ENCODE data around the gene EEFSEC. TPM values are rescaled to one million over a fixed set of nuclear protein-coding genes. Genes with fewer than 3 reads are reported as not detected.

EEFSEC gene
- total and polyA plus RNA-seq, 2 of the 8 experiments (the other 6 are each of a cell fraction or from before 2014, with no cell fraction given): 13.1 to 19.8 TPM

DNA sequence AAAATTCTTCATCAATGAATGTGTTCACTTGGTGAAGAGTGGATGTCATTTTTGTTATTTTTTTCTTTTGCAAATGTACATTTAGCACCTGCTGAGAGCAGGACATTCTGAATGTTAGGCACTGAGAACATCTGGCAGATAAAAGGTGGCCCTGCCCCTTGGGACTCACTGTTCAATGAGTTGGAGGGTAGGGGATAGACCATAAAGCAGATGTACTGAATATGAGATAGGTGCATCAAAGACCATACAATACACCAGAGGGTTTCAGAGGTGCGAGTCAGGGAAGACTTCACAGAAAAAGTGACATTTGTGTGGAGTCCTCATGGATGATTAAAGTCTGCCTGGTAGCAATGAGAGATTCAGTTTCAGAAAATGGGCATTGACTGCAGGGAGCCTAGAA is 34.2 kb downstream of the EEFSEC start:
- TF ChIP-seq TCF12 (IDR thresholded peaks at IDR 0.05; ENCODE audit: low read depth, low read length): no peak
- no peak for FAIRE-seq
- H2BK12ac ChIP-seq (ENCODE audit: low read depth, low read length): no peak overlapping the region
- H3K4ac ChIP-seq (replicated peaks; ENCODE audit: insufficient read length, low read depth, low read length): no peak overlapping the region
- no peak overlapping the region for H3K14ac ChIP-seq (ENCODE audit: insufficient read length)
- H3K9ac ChIP-seq (replicated peaks in 1 of 4; ENCODE audit: extremely low read depth in 1 of 4, low read depth in 3 of 4, low read length in 3 of 4): no peak overlapping the region
- no peaks in the 10 kb centered on the region for H3K36me3 ChIP-seq (ENCODE audit: control insufficient read depth in 2 of 4, insufficient read depth in 4 of 4, low read length in 3 of 4)
- ChIA-PET CTCF (ENCODE audit: partially characterized antibody) (interaction anchor here (0.8 to 1.5 kb wide), 5 partner anchors 11 to 143 kb away, joined by 3 to 6 read pairs (median 3); no protein-coding TSS in a partner anchor), POLR2A (ENCODE audit: partially characterized antibody) (no interaction called here)
- no peaks in the 10 kb centered on the region for H3K4me1 ChIP-seq (replicated peaks in 1 of 4; ENCODE audit: control insufficient read depth in 3 of 4, insufficient read depth in 4 of 4, low read length in 3 of 4)
- no peak overlapping the region for H2BK15ac ChIP-seq (ENCODE audit: low read length)
- H2AK5ac ChIP-seq (ENCODE audit: low read depth, low read length): no peak overlapping the region
- no peak overlapping the region for H3K27ac ChIP-seq (ENCODE audit: low read depth, low read length)
- no peak overlapping the region for H4K8ac ChIP-seq (ENCODE audit: extremely low read depth, insufficient read depth, low read length)
- no peak overlapping the region for H2BK20ac ChIP-seq (ENCODE audit: low read length)
- no peak overlapping the region for H2BK120ac ChIP-seq (replicated peaks; ENCODE audit: low read depth, low read length)
- H3K18ac ChIP-seq (ENCODE audit: extremely low read depth, low read length): no peak overlapping the region
- no peak overlapping the region for H3K56ac ChIP-seq (replicated peaks; ENCODE audit: insufficient read length, low read depth, low read length)
- no peaks in the 10 kb centered on the region; the same call in 1 of the 2 replicates for H3K79me1 ChIP-seq (ENCODE audit: low read depth, low read length)
- DNase-seq (ENCODE audit: low read depth in 1 of 2, low spot score in 2 of 2): no peak
- H3K9me3 ChIP-seq (ENCODE audit: insufficient read depth in 2 of 2, low read depth in 1 of 2, low read length in 1 of 2): no peaks in the 10 kb centered on the region
- no peak overlapping the region for H4K5ac ChIP-seq (ENCODE audit: insufficient read length, low read depth, low read length)
- peaks cover 3% of the 10 kb centered on the region; the same call in 1 of the 2 replicates for H3K23me2 ChIP-seq (ENCODE audit: low read depth, low read length)
- no peak overlapping the region for H4K91ac ChIP-seq (replicated peaks; ENCODE audit: insufficient read length, low read length)
- peaks cover 0 to 1% of the 10 kb centered on the region in 2 experiments for H4K20me1 ChIP-seq (replicated peaks in 1 of 2; ENCODE audit: control insufficient read depth in 1 of 2, insufficient read depth in 2 of 2, low read length in 2 of 2)
- no peaks in the 10 kb centered on the region for H3K27me3 ChIP-seq (replicated peaks in 1 of 4; ENCODE audit: control insufficient read depth in 3 of 4, extremely low read depth in 1 of 4, insufficient read depth in 3 of 4, low read length in 3 of 4)
- no peak overlapping the region for H3K4me3 ChIP-seq (ENCODE audit: extremely low read depth in 1 of 4, insufficient read depth in 2 of 4, low read depth in 3 of 4, low read length in 4 of 4)
- no peak overlapping the region for H2BK5ac ChIP-seq (ENCODE audit: low read depth, low read length)
- 90% methylated on average over 1 of the region's 1 CpG; no CpG with 5 or more reads in 1 of the 2 experiments for WGBS, 2 experiments (ENCODE audit: extremely low coverage in 1 of 2, insufficient coverage in 1 of 2, insufficient read length in 1 of 2, insufficient replicate concordance in 2 of 2, low coverage in 1 of 2, low lambda C conversion rate in 2 of 2, missing lambda C conversion rate in 1 of 2)
- H3K4me2 ChIP-seq (ENCODE audit: insufficient read depth in 1 of 2, low read depth in 2 of 2, low read length in 2 of 2): no peak overlapping the region
- no peak overlapping the region for H2AFZ ChIP-seq (ENCODE audit: low read length)
- no peaks in the 10 kb centered on the region; a peak in 1 of 4 replicates for H3K79me2 ChIP-seq (ENCODE audit: control insufficient read depth in 1 of 2, insufficient read depth in 2 of 2, low read length in 2 of 2)
- H3K23ac ChIP-seq (ENCODE audit: insufficient read length): no peak overlapping the region
